ENCODE results near the gene UBA7.

GRCh38 chr3:49799105-49799504, 14.6 kb downstream of the UBA7 start:
- TF ChIP-seq CTCF (IDR thresholded peaks at IDR 0.05; ENCODE audit: poor library complexity) (no peak), EZH2phosphoT487 (IDR thresholded peaks at IDR 0.05; ENCODE audit: low read depth, severe bottlenecking, unreplicated experiment) (no peak)

Measured in hepatocyte (in vitro differentiated cells).